Suprapubic skin (tissue), 4 donors: Measurements from ENCODE around the gene OR8D1.

Source experiments
- EP300 ChIP-seq: sonication (generic); formaldehyde crosslinking; IDR thresholded peaks from one replicate; pipeline ENCODE4 v1.6.1; 2017; ENCODE audit warnings: antibody characterized with exemption
- POLR2AphosphoS5 ChIP-seq, 3 donors: sonication (generic); formaldehyde crosslinking; IDR thresholded peaks; one replicate each; pipeline ENCODE4 v1.6.1; 2017; ENCODE audit warnings: antibody characterized with exemption in 3 of 3
- TF ChIP-seq, protein P1 (sequence below), 2 donors: fragments of 200-600 bp in 1 of 2; fragments of 450-650 bp in 1 of 2; sonication (generic) in 1 of 2; IDR thresholded peaks; one replicate each; pipeline ENCODE4 v1.5.1; 2016 to 2019; ENCODE audit warnings: antibody characterized with exemption in 2 of 2, mild to moderate bottlenecking in 1 of 2, moderate library complexity in 1 of 2

DNA sequence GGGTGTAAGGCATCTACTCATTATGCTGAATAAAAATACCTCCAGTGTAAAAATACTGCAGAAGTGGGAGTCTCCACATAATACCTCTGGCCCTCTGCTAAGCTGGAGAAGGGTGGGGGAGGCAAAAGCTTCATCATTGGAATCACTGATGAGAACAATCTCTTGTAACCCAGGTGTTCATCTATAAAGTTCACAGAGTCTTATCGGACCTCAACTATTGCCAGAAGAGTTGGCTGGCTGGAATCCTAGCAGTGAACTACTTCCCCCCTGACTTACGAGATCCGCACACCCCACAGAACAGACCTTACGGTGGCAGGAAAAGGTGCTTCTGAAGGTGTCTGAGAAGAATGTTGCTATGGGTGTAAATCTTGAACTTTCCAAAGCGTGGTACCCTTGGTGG is 2.5 kb downstream of the OR8D1 start:
- TF ChIP-seq, protein P1, sequence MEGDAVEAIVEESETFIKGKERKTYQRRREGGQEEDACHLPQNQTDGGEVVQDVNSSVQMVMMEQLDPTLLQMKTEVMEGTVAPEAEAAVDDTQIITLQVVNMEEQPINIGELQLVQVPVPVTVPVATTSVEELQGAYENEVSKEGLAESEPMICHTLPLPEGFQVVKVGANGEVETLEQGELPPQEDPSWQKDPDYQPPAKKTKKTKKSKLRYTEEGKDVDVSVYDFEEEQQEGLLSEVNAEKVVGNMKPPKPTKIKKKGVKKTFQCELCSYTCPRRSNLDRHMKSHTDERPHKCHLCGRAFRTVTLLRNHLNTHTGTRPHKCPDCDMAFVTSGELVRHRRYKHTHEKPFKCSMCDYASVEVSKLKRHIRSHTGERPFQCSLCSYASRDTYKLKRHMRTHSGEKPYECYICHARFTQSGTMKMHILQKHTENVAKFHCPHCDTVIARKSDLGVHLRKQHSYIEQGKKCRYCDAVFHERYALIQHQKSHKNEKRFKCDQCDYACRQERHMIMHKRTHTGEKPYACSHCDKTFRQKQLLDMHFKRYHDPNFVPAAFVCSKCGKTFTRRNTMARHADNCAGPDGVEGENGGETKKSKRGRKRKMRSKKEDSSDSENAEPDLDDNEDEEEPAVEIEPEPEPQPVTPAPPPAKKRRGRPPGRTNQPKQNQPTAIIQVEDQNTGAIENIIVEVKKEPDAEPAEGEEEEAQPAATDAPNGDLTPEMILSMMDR (IDR thresholded peaks at IDR 0.05), result no peak
- TF ChIP-seq POLR2AphosphoS5 (IDR thresholded peaks at IDR 0.05) (no peak), EP300 (no peak)
